PC-3 (cell line): Measurements from ENCODE around the gene RASGRP1. TPM values are rescaled to one million over a fixed set of nuclear protein-coding genes. Genes with fewer than 3 reads are reported as not detected.

Source experiments
- ATAC-seq: fragments of 200-7000 bp; cut with Tn5 transposase; 2 replicates; pipeline ENCODE4 v1.9.1; 2020; ENCODE audit warnings: mild to moderate bottlenecking, moderate library complexity
- BruUV-seq: library from RNA; stranded (reverse); fragments of 400-500 nt; replicated peaks from 2 replicates; lab custom pipeline; 2021; lab: Mats Ljungman, UMichigan
- CTCF ChIA-PET: fragments of 300-600 bp; sonication (Branson Sonifier 250); formaldehyde crosslinking; loops from one replicate; lab custom pipeline; 2022; ENCODE audit warnings: antibody characterized with exemption; lab: Charles Lee
- POLR2A ChIA-PET: fragments of 300-600 bp; sonication (Branson Sonifier 250); formaldehyde crosslinking; loops from one replicate; lab custom pipeline; 2022; ENCODE audit warnings: antibody characterized with exemption; ENCODE audit not compliant: unreplicated experiment; lab: Charles Lee
- DNase-seq: peaks from one replicate; pipeline ENCODE4 v3.0.0-alpha.2; 2015
- H2AFZ ChIP-seq: fragments of 300-600 bp; sonication (generic); 2 replicates; pipeline ENCODE4 v1.6.0; 2016; ENCODE audit warnings: antibody characterized with exemption, low read length
- H3F3A ChIP-seq: fragments of 300-600 bp; sonication (generic); one replicate; pipeline ENCODE4 v1.6.0; 2017; ENCODE audit warnings: antibody characterized with exemption, low read length, control low read depth, mild to moderate bottlenecking; ENCODE audit not compliant: unreplicated experiment
- H3K27ac ChIP-seq: fragments of 300-600 bp; sonication (generic); 2 replicates; pipeline ENCODE4 v1.5.1; 2016; ENCODE audit warnings: mild to moderate bottlenecking, low read length
- H3K27me3 ChIP-seq: fragments of 300-600 bp; sonication (generic); 2 replicates; pipeline ENCODE4 v1.6.1; 2016; ENCODE audit warnings: low read length, mixed read lengths
- H3K36me3 ChIP-seq: fragments of 300-600 bp; sonication (generic); 2 replicates; pipeline ENCODE4 v1.6.1; 2016; ENCODE audit warnings: low read depth, mixed run types, low read length, mixed read lengths
- H3K4me1 ChIP-seq: fragments of 300-600 bp; sonication (generic); 2 replicates; pipeline ENCODE4 v1.5.1; 2016; ENCODE audit warnings: low read length; ENCODE audit not compliant: insufficient read depth
- H3K4me2 ChIP-seq: fragments of 300-600 bp; sonication (generic); 2 replicates; pipeline ENCODE4 v1.6.0; 2016; ENCODE audit warnings: low read length
- H3K4me3 ChIP-seq: fragments of 300-600 bp; sonication (generic); 2 replicates; pipeline ENCODE4 v1.5.1; 2016; ENCODE audit warnings: mild to moderate bottlenecking, low read length, mixed read lengths
- H3K79me2 ChIP-seq: fragments of 300-600 bp; sonication (generic); 2 replicates; pipeline ENCODE4 v1.6.1; 2017; ENCODE audit warnings: low read length, mixed read lengths
- H3K9ac ChIP-seq: fragments of 300-600 bp; sonication (generic); 2 replicates; pipeline ENCODE4 v1.6.0; 2016; ENCODE audit warnings: mild to moderate bottlenecking, low read length
- H3K9me2 ChIP-seq: fragments of 300-600 bp; sonication (generic); replicated peaks from 2 replicates; pipeline ENCODE4 v1.6.1; 2016; ENCODE audit warnings: mixed run types, low read length, mixed read lengths
- H3K9me3 ChIP-seq: fragments of 300-600 bp; sonication (generic); 2 replicates; pipeline ENCODE4 v1.6.1; 2016; ENCODE audit warnings: low read length, mixed read lengths
- H4K20me1 ChIP-seq: fragments of 300-600 bp; sonication (generic); 2 replicates; pipeline ENCODE4 v1.6.1; 2016; ENCODE audit warnings: low read length, mixed read lengths
- CTCF ChIP-seq: fragments of 300-600 bp; sonication (generic); conservative IDR thresholded peaks from 2 replicates; pipeline ENCODE4 v1.5.1; 2017; ENCODE audit warnings: antibody characterized with exemption, low read depth, mild to moderate bottlenecking, low read length
- EZH2 ChIP-seq: fragments of 300-600 bp; sonication (generic); IDR thresholded peaks from one replicate; pipeline ENCODE4 v1.6.1; 2017; ENCODE audit warnings: antibody characterized with exemption, mild to moderate bottlenecking, low read length; ENCODE audit not compliant: unreplicated experiment
- EZH2phosphoT487 ChIP-seq: fragments of 300-600 bp; sonication (generic); IDR thresholded peaks from 2 replicates; pipeline ENCODE4 v1.6.1; 2018; ENCODE audit warnings: mild to moderate bottlenecking, antibody characterized with exemption, low read length, borderline replicate concordance
- intact Hi-C: fragments of 100-400 bp; cut with micrococcal nuclease; formaldehyde crosslinking; loops from 2 replicates; pipeline ENCODE4 v1.9.0; 2023
- total RNA-seq: library from RNA; depleted of rRNA; stranded (reverse); fragments of >200 nt; gene quantifications from 2 replicates; pipeline ENCODE4 v1.2.3, GENCODE V29; 2014

RASGRP1 gene
- total RNA-seq, 1 experiment from 2014 or later = not detected

- Histone ChIP-seq H3K9me3 (no peaks in the 10 kb centered on the region), H3K27ac (no peak overlapping the region), H3K36me3 (peaks cover 46% of the 10 kb centered on the region; the same call in 1 of the 2 replicates), H3K4me1 (no peaks in the 10 kb centered on the region), H2AFZ (no peak overlapping the region), H3K79me2 (no peaks in the 10 kb centered on the region), H3K4me2 (no peak overlapping the region), H3K9ac (no peak overlapping the region), H3K4me3 (no peak overlapping the region), H4K20me1 (no peaks in the 10 kb centered on the region), H3F3A (no peaks in the 10 kb centered on the region), H3K9me2 (no peaks in the 10 kb centered on the region), H3K27me3 (no peaks in the 10 kb centered on the region)
- TF ChIP-seq EZH2phosphoT487 = no peak
- no TSS peak for BruUV-seq
- ChIA-PET CTCF (interaction anchor here (1.0 kb wide), 1 partner anchor 220 kb away, joined by 4 read pairs; no protein-coding TSS in a partner anchor), POLR2A (interaction anchor here (0.6 kb wide), 1 partner anchor 108 kb away, joined by 6 read pairs; no protein-coding TSS in a partner anchor)
- no peak for ATAC-seq
- DNase-seq = no peak
- intact Hi-C loops = loop anchor here (10.0 kb wide), 1 partner anchor 165 kb away; no protein-coding TSS in a partner anchor
These were observed 84.9 kb downstream of the RASGRP1 start for GRCh38 chr15:38479756-38480155.

- no peaks in the 10 kb centered on the region for H3K9me2 ChIP-seq
- H2AFZ ChIP-seq = no peak overlapping the region
- no peaks in the 10 kb centered on the region for H3K9me3 ChIP-seq
- no peak overlapping the region for H3K4me2 ChIP-seq
- H3K4me1 ChIP-seq = no peaks in the 10 kb centered on the region
- POLR2A ChIA-PET = interaction anchor here (0.6 kb wide), 1 partner anchor 108 kb away, joined by 6 read pairs; no protein-coding TSS in a partner anchor
- no TSS peak for BruUV-seq
- H3K27me3 ChIP-seq = no peaks in the 10 kb centered on the region
- no peaks in the 10 kb centered on the region for H4K20me1 ChIP-seq
- no peaks in the 10 kb centered on the region for H3F3A ChIP-seq
- peaks cover 51% of the 10 kb centered on the region for H3K36me3 ChIP-seq
- CTCF ChIA-PET = interaction anchor here (1.0 kb wide), 1 partner anchor 221 kb away, joined by 4 read pairs; no protein-coding TSS in a partner anchor
- H3K9ac ChIP-seq = no peak overlapping the region
- ATAC-seq (no peak), DNase-seq (no peak)
- no peak overlapping the region for H3K27ac ChIP-seq
- TF ChIP-seq EZH2phosphoT487 (no peak), CTCF (no peak), EZH2 (no peak)
- intact Hi-C loops = loop anchor here (10.0 kb wide), 1 partner anchor 166 kb away; no protein-coding TSS in a partner anchor
- H3K79me2 ChIP-seq = no peaks in the 10 kb centered on the region
- H3K4me3 ChIP-seq = no peak overlapping the region
These were observed 85.3 kb downstream of the RASGRP1 start for GRCh38 chr15:38479266-38479665.

- no peaks in the 10 kb centered on the region for H3K9me2 ChIP-seq
- CTCF ChIA-PET = no interaction called here
- no peaks in the 10 kb centered on the region for H3K79me2 ChIP-seq
- no peaks in the 10 kb centered on the region for H4K20me1 ChIP-seq
- H3K27ac ChIP-seq = no peak overlapping the region
- intact Hi-C loops = loop anchor here (10.0 kb wide), 1 partner anchor 167 kb away; no protein-coding TSS in a partner anchor
- H3K4me1 ChIP-seq = no peaks in the 10 kb centered on the region
- no peaks in the 10 kb centered on the region for H3K27me3 ChIP-seq
- no peak overlapping the region for H3K4me2 ChIP-seq
- no peak overlapping the region for H3K4me3 ChIP-seq
- POLR2A ChIA-PET = no interaction called here
- TF ChIP-seq EZH2 (no peak), CTCF (no peak), EZH2phosphoT487 (no peak)
- H3K36me3 ChIP-seq = peaks cover 54% of the 10 kb centered on the region
- no peak overlapping the region for H2AFZ ChIP-seq
- no peaks in the 10 kb centered on the region for H3F3A ChIP-seq
- H3K9ac ChIP-seq = no peak overlapping the region
- no TSS peak for BruUV-seq
- no peaks in the 10 kb centered on the region for H3K9me3 ChIP-seq
- ATAC-seq (no peak), DNase-seq (no peak)
These were observed 87.0 kb downstream of the RASGRP1 start for GRCh38 chr15:38477637-38478036.
